Camera-type eye (tissue), 1 donor: ENCODE data around the gene MYNN. TPM values are rescaled to one million over a fixed set of nuclear protein-coding genes. Genes with fewer than 3 reads are reported as not detected.

Experiments
- total RNA-seq: library from RNA; depleted of rRNA; stranded (reverse); fragments of >200 nt; gene quantifications from one replicate; pipeline ENCODE4 v1.2.3, GENCODE V29; 2014

Gene MYNN
- 36.2 TPM for total RNA-seq

DNA sequence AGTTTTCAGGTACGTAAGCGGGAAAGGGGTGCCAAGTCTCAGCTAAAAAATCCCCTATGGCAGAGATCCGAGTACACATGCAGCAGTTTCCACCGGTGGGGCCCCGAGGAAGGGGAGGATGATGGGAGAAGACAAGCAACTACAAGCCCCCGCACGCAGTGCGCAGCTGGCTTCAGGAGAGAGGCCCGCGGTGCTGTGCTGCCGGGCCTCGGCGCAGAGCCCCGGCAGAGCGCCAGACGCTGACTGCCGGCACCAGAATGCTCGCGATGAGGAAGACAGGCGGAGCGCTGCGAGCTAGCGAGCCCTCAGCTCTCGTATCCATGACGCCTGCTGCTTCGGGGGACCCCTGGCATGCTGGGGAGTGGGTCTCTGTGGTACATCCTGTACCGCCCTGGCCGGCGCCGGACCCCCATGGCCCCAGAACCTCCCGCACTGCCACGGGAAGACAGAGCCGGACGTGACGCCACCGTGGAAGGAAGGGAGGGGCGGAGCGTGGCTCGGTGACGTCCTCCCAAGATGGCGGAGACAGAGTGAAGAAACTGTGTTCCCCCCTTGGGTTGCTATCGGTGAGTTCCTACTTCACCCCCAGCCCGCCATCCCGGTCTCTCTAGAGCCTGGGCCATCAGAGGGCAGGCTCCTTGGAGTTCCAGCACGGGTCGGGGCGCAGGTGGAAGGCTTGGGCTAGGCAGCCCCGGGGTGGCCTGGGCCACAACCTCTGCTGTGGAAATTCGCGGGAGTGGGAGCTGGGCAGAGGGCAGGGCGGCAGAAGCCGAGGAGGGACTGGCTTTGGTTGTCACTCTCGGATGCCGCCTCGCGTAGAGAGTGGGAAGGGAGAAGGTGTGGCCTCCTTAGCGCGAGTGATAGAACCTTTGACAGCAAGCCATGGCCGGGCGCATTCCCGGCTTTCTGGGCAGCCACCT is at the start of gene MYNN:
Gene MYNN, plus strand, starts transcription at position 500 of the 920 bp plus-strand sequence. CDS start 900 bp downstream, outside the sequence.

DNA sequence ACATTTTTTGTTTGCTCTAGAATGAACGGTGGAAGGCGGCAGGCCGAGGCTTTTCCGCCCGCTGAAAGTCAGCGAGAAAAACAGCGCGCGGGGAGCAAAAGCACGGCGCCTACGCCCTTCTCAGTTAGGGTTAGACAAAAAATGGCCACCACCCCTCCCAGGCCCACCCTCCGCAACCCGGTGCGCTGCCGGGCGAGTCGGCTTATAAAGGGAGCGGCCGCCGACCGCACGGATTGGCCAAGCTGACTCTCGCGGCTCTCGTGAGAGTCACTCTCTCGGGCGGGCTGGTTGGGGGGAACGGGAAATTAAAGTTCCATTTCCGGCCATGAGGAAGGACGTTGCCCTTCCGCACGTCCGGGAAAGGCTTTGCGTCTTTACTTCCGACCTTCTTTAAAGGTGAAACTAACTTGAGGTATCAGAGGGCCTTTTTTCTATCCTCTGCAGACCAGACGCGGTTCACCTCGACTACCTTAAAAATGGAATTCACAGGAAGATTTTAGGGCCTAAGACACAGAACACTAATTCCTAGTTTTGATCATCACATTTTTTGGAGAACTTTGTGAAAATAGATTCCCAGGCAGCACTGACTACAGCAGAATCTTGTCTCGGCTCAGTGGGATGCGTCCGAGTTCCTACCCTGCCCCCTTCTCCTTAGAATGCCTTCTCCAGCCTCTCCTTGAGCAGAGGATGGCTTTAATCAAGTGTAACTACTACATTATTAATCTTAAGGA is 8.1 kb upstream of the MYNN start, which contains the start of gene TERC:
Gene TERC, minus strand, starts transcription at position 179 of the 731 bp plus-strand sequence.

DNA sequence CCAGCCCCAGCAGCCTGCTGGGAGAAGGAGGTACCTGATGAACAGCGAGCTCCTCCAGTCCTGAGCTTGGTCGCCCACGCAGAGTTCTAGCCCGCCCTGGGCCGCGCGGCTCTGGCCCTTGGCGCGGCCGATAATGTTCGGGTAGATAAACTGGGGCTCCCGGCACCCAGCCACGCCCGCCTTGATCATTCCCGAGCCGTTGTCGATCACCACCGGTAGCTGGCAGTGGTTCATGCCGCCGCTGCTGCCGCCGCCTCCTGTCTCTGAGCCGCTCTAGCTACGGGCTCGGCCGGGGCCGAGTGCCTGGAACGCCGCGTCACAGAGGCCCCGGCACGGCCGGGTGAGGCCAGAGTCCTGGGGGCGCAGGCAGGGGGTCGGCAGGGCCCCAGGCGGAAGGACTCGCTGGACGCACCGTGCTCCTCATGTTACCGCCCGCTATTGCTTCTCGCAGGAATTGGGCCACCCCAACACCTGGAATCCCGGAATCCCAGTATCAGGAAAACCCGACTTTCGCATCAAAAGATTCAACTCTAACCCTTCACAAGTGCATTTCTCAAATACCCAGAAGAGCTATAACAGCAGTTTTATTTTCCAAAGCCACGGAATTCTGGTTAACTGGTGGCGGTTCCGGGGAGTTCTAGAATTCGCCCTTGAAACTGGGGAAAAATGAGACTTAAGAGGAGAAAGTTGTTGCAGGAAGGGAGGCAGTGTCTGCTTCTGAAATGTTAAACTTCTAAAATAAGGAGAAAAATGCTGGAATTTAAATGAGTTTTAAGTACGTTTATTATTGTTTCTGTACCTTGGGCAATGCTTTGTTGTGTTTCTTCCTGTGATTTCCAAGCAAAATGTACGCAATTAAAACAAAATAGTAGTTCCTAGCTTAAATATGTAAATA is 3.7 kb upstream of the MYNN start, which contains the start of gene ACTRT3:
Gene ACTRT3, minus strand, starts transcription at position 275 of the 895 bp plus-strand sequence. Its CDS starts 41 bp downstream, at position 234.

DNA sequence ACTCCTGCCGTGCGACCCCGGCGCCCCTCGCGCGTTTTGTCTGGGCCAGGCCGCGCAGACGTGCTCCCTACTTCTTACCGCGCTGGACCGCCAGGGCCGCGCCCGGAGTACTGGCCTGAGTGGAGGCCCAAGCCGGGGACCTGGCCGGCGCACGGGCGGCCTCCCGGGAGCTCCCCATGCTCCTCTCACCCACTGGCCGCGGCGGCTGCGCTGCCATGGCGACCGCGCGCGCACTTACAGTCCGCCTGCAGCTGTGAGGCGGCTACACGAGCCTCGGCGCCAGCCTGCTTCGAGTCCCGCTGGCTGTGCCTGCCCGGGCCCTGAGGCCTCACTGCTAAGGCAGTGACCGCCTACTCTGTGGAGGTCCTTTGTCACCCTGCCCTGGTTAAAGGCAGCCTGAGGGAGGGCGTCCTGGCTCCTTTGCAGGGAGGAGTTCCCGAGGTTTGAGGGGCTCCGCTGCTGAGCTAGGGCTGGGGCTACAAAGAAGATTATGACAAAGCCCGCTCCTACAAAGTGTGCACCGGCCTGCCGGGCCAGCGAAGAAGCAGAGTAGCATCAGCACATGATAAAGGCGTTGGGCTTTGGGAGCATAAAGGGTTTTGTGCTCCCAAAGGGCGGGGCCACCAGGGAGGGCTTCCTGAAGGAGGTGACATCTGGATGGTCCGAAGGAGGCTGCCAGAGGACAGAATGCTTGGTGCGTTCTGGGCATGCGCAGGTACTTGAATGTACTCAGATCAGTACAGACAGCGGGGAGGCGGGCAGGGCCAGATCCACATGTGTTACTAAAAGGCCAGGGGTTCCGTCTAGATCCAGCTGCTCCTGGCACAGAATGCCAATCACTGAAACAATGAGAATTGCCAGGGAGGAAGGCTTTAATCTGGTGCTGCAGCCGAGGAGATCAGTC is 39.4 kb downstream of the MYNN start, which contains the start of the genes LRRC34 and LRRIQ4:
Gene LRRC34, minus strand, starts transcription at position 573 of the 904 bp plus-strand sequence. Its CDS starts 356 bp downstream, at position 217.
Gene LRRIQ4, plus strand, starts transcription at position 539 of the 904 bp plus-strand sequence. CDS start 9,052 bp downstream, outside the sequence.

Other genes starting within 250 kb of the MYNN start
- 19.2 TPM for gene MECOM, start 109.7 kb upstream of the MYNN start, total RNA-seq
- gene TERC, start 8.3 kb upstream of the MYNN start, total RNA-seq, result 215 TPM
- gene ACTRT3, start 3.8 kb upstream of the MYNN start, total RNA-seq, result 2.6 TPM
- gene LRRIQ4, start 39.5 kb downstream of the MYNN start, total RNA-seq, result 0.33 TPM
- 17.3 TPM for gene LRRC34, start 39.5 kb downstream of the MYNN start, total RNA-seq
- not detected for gene LRRC31, start 96.5 kb downstream of the MYNN start, total RNA-seq
- gene SAMD7, start 138.2 kb downstream of the MYNN start, total RNA-seq, result 22.0 TPM
- 94.3 TPM for gene SEC62, start 193.4 kb downstream of the MYNN start, total RNA-seq